ENCODE measurements around the gene GPR68. TPM values are rescaled to one million over a fixed set of nuclear protein-coding genes. Genes with fewer than 3 reads are reported as not detected.
"Not testable (repeated sequence)": the region's sequence is repeated elsewhere in the genome, so short reads cannot be mapped to it uniquely, and the experiment has no call there.

Gene GPR68
- total RNA-seq, 4 donors from 2014 or later: 0.13 to 0.73 (median 0.42) TPM; not detected in 1

DNA sequence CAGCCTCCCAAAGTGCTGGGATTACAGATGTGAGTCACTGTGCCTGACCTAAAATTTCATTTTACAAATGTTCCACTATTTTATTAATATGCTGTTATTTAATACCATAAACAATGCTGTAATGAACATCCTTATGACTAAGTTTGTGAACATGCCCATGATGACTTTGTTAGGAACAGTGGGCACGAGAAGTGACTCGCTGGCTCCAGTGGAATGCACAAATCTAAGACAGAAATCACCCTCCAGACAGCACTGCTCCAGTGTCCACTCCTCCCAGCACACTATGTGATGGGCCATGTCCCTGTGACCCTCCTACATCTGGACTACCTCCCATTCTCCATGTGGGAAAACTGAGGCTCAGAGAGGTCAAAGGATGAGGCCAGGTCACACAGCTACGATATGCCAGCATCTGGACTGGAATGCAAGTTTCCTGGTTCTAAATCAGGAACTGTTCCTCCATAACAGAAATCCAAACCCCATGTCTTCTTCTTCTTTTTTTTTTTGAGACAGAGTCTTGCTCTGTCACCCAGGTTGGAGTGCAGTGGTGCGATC lies 57.9 kb downstream of the GPR68 start:
- TF ChIP-seq POLR2A (IDR thresholded peaks at IDR 0.05) (no peak), CTCF (IDR thresholded peaks at IDR 0.05) (no peak)

DNA sequence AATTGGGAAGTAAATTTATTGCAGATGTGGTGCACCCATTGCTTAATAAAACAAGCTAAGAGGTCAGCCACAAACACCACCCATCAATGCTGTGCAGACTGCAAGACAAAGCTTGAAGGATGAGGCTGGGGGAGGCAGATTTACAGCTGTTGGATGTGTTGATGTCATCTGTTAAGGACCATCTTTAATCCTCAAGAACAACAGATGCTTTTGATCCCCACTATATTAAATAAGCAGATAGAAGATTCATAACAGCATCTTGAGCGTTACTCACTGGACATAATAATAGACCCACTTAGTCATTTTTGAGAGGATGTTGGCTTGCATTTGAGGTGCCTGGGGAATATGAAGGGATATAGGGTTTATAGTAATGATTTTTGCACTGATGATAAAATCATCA lies 58.8 kb downstream of the GPR68 start:
- H3K4me3 ChIP-seq (replicated peaks in 1 of 3): no peak overlapping the region
- H3K36me3 ChIP-seq: peaks cover 21 to 58% of the 10 kb centered on the region in 2 donors
- no peaks in the 10 kb centered on the region for H3K4me1 ChIP-seq
- TF ChIP-seq POLR2A (IDR thresholded peaks at IDR 0.05) (no peak), CTCF (IDR thresholded peaks at IDR 0.05) (no peak)
- WGBS, 2 donors: 73 to 85% methylated on average over 1 of the region's 1 CpG
- no peak overlapping the region for H3K27ac ChIP-seq
- no peaks in the 10 kb centered on the region for H3K27me3 ChIP-seq
- intact Hi-C loops (cut with DNase I): no loop called here
- no peak for DNase-seq
- no peaks in the 10 kb centered on the region for H3K9me3 ChIP-seq

More for the DNA sequence above, 57.9 kb downstream of the GPR68 start:
- Histone ChIP-seq H3K27ac (no peak overlapping the region), H3K27me3 (no peaks in the 10 kb centered on the region), H3K9me3 (no peaks in the 10 kb centered on the region), H3K4me3 (replicated peaks in 1 of 3) (no peak overlapping the region), H3K4me1 (no peaks in the 10 kb centered on the region), H3K36me3 (peaks cover 21 to 55% of the 10 kb centered on the region in 2 donors)
- no peak for DNase-seq
- 94% methylated on average over 4 of the region's 4 CpGs for WGBS, 2 donors
- intact Hi-C loops (cut with DNase I): no loop called here

- intact Hi-C loops (cut with DNase I): no loop called here
- Histone ChIP-seq H3K4me3 (replicated peaks in 1 of 3) (no peak overlapping the region), H3K27ac (no peak overlapping the region), H3K36me3 (peaks cover 21 to 56% of the 10 kb centered on the region in 2 donors), H3K4me1 (no peaks in the 10 kb centered on the region), H3K27me3 (no peaks in the 10 kb centered on the region), H3K9me3 (no peaks in the 10 kb centered on the region)
- no peak for TF ChIP-seq CTCF (IDR thresholded peaks at IDR 0.05)
- TF ChIP-seq POLR2A (IDR thresholded peaks at IDR 0.05): no peak
- DNase-seq: no peak
Observed at GRCh38 chr14:91184559-91184958, 59.9 kb downstream of the GPR68 start.

- H3K4me1 ChIP-seq; DNase-seq; H3K9me3 ChIP-seq; H3K27ac ChIP-seq; H3K27me3 ChIP-seq; intact Hi-C loops (cut with DNase I); H3K4me3 ChIP-seq (replicated peaks in 1 of 3): not testable (repeated sequence)
- WGBS, 2 donors: 97 to 100% methylated on average over 3 of the region's 3 CpGs
- peaks cover 16 to 45% of the 10 kb centered on the region in 2 donors for H3K36me3 ChIP-seq
Observed at GRCh38 chr14:91182753-91183152, 61.8 kb downstream of the GPR68 start.

Other genes starting within 250 kb of the GPR68 start
- 10 to 100 TPM in 1 of 4 donors, 1 to 10 TPM in 3; 6.4 to 17.4 (median 8.9) TPM for gene RPS6KA5, start 184.1 kb downstream of the GPR68 start, total RNA-seq
- gene DGLUCY, start 130.6 kb downstream of the GPR68 start, total RNA-seq: 100 to 1,000 TPM in 3 of 4 donors, 10 to 100 TPM in 1; 58.0 to 125 (median 103) TPM
- 1 to 10 TPM; 3.0 to 6.3 (median 5.8) TPM for gene CCDC88C, start 173.1 kb upstream of the GPR68 start, total RNA-seq